Calu3 (cell line): ENCODE results near the gene RBM38. TPM values are rescaled to one million over a fixed set of nuclear protein-coding genes. Genes with fewer than 3 reads are reported as not detected.

ENCODE experiments used
- BruUV-seq: library from RNA; stranded (reverse); fragments of 400-500 nt; replicated peaks from 2 replicates; lab custom pipeline; 2021; lab: Mats Ljungman, UMichigan
- CTCF ChIA-PET: fragments of 300-600 bp; sonication (Branson Sonifier 250); formaldehyde crosslinking; loops from one replicate; lab custom pipeline; 2022; ENCODE audit warnings: antibody characterized with exemption; lab: Charles Lee
- DNase-seq: peaks from one replicate; pipeline ENCODE4 v3.0.0; 2022
- H3K27ac Mint-ChIP-seq: one replicate; pipeline ENCODE4 v1.8.0; 2022; ENCODE audit warnings: mixed read lengths; ENCODE audit not compliant: unreplicated experiment
- H3K27me3 Mint-ChIP-seq: one replicate; pipeline ENCODE4 v1.8.0; 2022; ENCODE audit warnings: mixed read lengths; ENCODE audit not compliant: unreplicated experiment
- H3K36me3 Mint-ChIP-seq: one replicate; pipeline ENCODE4 v1.8.0; 2022; ENCODE audit warnings: mild to moderate bottlenecking, moderate library complexity, mixed read lengths; ENCODE audit not compliant: insufficient read depth, unreplicated experiment
- H3K4me1 Mint-ChIP-seq: one replicate; pipeline ENCODE4 v1.8.0; 2022; ENCODE audit warnings: mild to moderate bottlenecking, low read depth, mixed read lengths; ENCODE audit not compliant: unreplicated experiment
- H3K4me3 Mint-ChIP-seq: one replicate; pipeline ENCODE4 v1.8.0; 2022; ENCODE audit warnings: mild to moderate bottlenecking, low read depth, moderate library complexity, mixed read lengths; ENCODE audit not compliant: unreplicated experiment
- H3K9me3 Mint-ChIP-seq: one replicate; pipeline ENCODE4 v1.8.0; 2022; ENCODE audit warnings: low read depth, mixed read lengths; ENCODE audit not compliant: unreplicated experiment
- CTCF ChIP-seq: fragments of 200-600 bp; IDR thresholded peaks from one replicate; pipeline ENCODE4 v1.8.0; 2022; ENCODE audit warnings: antibody characterized with exemption; ENCODE audit not compliant: unreplicated experiment
- intact Hi-C: fragments of 100-400 bp; cut with micrococcal nuclease; formaldehyde crosslinking; loops from one replicate; pipeline ENCODE4 v1.10.0; 2022; ENCODE audit not compliant: unreplicated experiment
- total RNA-seq: library from RNA; stranded (reverse); gene quantifications from 2 replicates; pipeline ENCODE4 v1.2.3, GENCODE V29; 2022

The RBM38 gene
- total RNA-seq, 1 experiment from 2014 or later, result 29.5 TPM

GRCh38 chr20:57437672-57438330, 46.6 kb downstream of the RBM38 start:
- intact Hi-C loops, result loop anchor here (5.0 kb wide), 2 partner anchors 50 to 54 kb away; no protein-coding TSS in a partner anchor
- Mint-ChIP-seq H3K27me3 (peaks cover 3% of the 10 kb centered on the region), H3K36me3 (peaks cover 17% of the 10 kb centered on the region), H3K9me3 (peaks cover 3% of the 10 kb centered on the region), H3K4me3 (no peak overlapping the region), H3K27ac (peak overlapping the region; percentile 30), H3K4me1 (peaks cover 49% of the 10 kb centered on the region)
- BruUV-seq, result no TSS peak
- CTCF ChIA-PET, result interaction anchor here (0.7 to 1.0 kb wide), 2 partner anchors 10 to 45 kb away, joined by 4 read pairs; no protein-coding TSS in a partner anchor
- no peak for TF ChIP-seq CTCF
- DNase-seq, result no peak

GRCh38 chr20:57438552-57438951, 47.4 kb downstream of the RBM38 start:
- no peak for TF ChIP-seq CTCF
- intact Hi-C loops, result loop anchor here (5.0 kb wide), 2 partner anchors 51 to 54 kb away; no protein-coding TSS in a partner anchor
- H3K9me3 Mint-ChIP-seq, result peaks cover 3% of the 10 kb centered on the region
- BruUV-seq, result no TSS peak
- no peak overlapping the region for H3K27ac Mint-ChIP-seq
- H3K36me3 Mint-ChIP-seq, result peaks cover 17% of the 10 kb centered on the region
- CTCF ChIA-PET, result interaction anchor here (1.0 to 1.6 kb wide), 2 partner anchors 46 to 55 kb away, joined by 3 to 4 read pairs; no protein-coding TSS in a partner anchor
- no peak for DNase-seq
- peaks cover 11% of the 10 kb centered on the region for H3K27me3 Mint-ChIP-seq
- peaks cover 41% of the 10 kb centered on the region for H3K4me1 Mint-ChIP-seq
- H3K4me3 Mint-ChIP-seq, result no peak overlapping the region

GRCh38 chr20:57439432-57439831, 48.2 kb downstream of the RBM38 start:
- CTCF ChIA-PET, result interaction anchor here (1.6 kb wide), 1 partner anchor 54 kb away, joined by 3 read pairs; no protein-coding TSS in a partner anchor
- H3K36me3 Mint-ChIP-seq, result peaks cover 17% of the 10 kb centered on the region
- peak overlapping the region; percentile 49 for H3K27ac Mint-ChIP-seq

GRCh38 chr20:57439993-57440392, 48.8 kb downstream of the RBM38 start:
- no TSS peak for BruUV-seq
- CTCF ChIA-PET, result interaction anchor here (0.6 to 1.6 kb wide), 2 partner anchors 51 to 54 kb away, joined by 3 read pairs; no protein-coding TSS in a partner anchor
- Mint-ChIP-seq H3K36me3 (peaks cover 17% of the 10 kb centered on the region), H3K9me3 (peaks cover 3% of the 10 kb centered on the region), H3K4me1 (peaks cover 27% of the 10 kb centered on the region), H3K27me3 (peaks cover 24% of the 10 kb centered on the region), H3K4me3 (no peak overlapping the region), H3K27ac (peak overlapping the region; percentile 49)
- no peak for TF ChIP-seq CTCF
- no peak for DNase-seq
- intact Hi-C loops, result loop anchor here (5.0 kb wide), 2 partner anchors 52 to 53 kb away; no protein-coding TSS in a partner anchor

More at GRCh38 chr20:57439432-57439831, 48.2 kb downstream of the RBM38 start:
- Mint-ChIP-seq H3K4me1 (peaks cover 32% of the 10 kb centered on the region), H3K4me3 (no peak overlapping the region), H3K9me3 (peaks cover 3% of the 10 kb centered on the region), H3K27me3 (peaks cover 19% of the 10 kb centered on the region)
- intact Hi-C loops, result loop anchor here (5.0 kb wide), 2 partner anchors 52 to 53 kb away; no protein-coding TSS in a partner anchor
- no TSS peak for BruUV-seq
- DNase-seq, result peak; percentile 94
- TF ChIP-seq CTCF, result no peak
